ENCODE data around the gene LRRC8C. TPM values are rescaled to one million over a fixed set of nuclear protein-coding genes. Genes with fewer than 3 reads are reported as not detected.

The LRRC8C gene
- total and polyA plus RNA-seq, 4 donors = 0.63 to 3.5 (median 1.5) TPM

DNA sequence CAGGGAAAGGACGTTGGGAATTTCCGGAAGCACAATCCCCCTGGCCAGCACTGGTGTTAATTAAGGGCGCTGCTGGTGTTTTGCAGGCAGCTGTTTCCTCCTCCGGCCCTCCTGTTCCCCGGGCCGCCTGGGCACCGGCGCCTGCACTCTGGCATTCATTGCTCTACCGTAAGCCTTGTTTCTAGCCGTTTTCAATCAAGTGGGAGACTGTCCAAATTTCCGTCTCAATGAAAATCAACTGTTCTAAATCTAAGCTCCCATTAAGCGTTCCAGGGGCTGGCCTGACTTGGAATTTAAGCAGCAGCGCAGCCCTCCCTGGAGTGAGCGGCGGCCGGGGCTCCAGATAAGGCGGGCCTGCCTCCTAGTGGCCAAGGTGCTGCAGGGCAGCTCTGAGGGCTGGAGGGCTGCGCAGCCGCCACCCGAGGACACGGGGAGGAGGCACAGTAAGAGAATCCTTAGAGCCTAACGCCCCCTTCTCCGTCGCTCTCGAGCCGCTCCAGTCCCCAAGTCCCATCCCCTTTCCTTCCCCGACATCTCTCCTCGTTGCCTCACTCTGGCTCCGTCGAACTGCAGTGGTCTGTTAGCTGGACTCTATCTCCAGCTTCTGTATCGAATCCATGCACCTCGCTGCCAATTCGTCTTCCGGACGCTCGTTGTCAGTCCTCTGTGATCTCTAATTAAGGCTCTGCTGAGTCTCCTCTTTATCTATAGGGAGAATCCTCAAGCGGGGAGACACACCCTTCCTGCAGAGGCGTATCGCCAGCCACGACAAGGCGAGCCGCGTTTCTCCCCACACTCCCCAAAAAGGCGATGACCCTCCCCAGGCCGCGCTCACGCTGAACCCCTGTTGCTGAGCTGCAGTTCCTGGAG lies 130.1 kb downstream of the LRRC8C start:
- Histone ChIP-seq H3K36me3 (ENCODE audit: control insufficient read depth in 4 of 4, insufficient read depth in 3 of 4, low read depth in 1 of 4, low read length in 3 of 4) (no peaks in the 10 kb centered on the region), H3K27ac (ENCODE audit: low read depth in 1 of 2, low read length in 2 of 2) (no peak overlapping the region), H3K27me3 (ENCODE audit: control insufficient read depth in 4 of 4, insufficient read depth in 4 of 4, low read length in 3 of 4) (no peaks in the 10 kb centered on the region), H3K4me3 (ENCODE audit: low read depth in 1 of 3, low read length in 3 of 3) (peak overlapping the region; percentile 48 to 60 (median 57)), H3K9ac (ENCODE audit: low read depth in 1 of 2, low read length in 2 of 2) (peak overlapping the region in 1 of 2 donors; percentile 47), H3K4me1 (ENCODE audit: control insufficient read depth in 4 of 4, insufficient read depth in 4 of 4, low read length in 3 of 4) (peaks cover 0 to 21% (median 11%) of the 10 kb centered on the region in 4 donors), H3K9me3 (ENCODE audit: control insufficient read depth in 4 of 4, low read length in 3 of 4) (no peaks in the 10 kb centered on the region)
- TF ChIP-seq RAD21 (IDR thresholded peaks at IDR 0.05) = peak; percentile 93 to 94
- TF ChIP-seq YY1 (IDR thresholded peaks at IDR 0.05) = no peak
- no peak for TF ChIP-seq EGR1 (IDR thresholded peaks at IDR 0.05; ENCODE audit: low read depth in 2 of 2)
- TF ChIP-seq, protein P1, sequence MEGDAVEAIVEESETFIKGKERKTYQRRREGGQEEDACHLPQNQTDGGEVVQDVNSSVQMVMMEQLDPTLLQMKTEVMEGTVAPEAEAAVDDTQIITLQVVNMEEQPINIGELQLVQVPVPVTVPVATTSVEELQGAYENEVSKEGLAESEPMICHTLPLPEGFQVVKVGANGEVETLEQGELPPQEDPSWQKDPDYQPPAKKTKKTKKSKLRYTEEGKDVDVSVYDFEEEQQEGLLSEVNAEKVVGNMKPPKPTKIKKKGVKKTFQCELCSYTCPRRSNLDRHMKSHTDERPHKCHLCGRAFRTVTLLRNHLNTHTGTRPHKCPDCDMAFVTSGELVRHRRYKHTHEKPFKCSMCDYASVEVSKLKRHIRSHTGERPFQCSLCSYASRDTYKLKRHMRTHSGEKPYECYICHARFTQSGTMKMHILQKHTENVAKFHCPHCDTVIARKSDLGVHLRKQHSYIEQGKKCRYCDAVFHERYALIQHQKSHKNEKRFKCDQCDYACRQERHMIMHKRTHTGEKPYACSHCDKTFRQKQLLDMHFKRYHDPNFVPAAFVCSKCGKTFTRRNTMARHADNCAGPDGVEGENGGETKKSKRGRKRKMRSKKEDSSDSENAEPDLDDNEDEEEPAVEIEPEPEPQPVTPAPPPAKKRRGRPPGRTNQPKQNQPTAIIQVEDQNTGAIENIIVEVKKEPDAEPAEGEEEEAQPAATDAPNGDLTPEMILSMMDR (IDR thresholded peaks at IDR 0.05; ENCODE audit: low read depth, low read length, missing input control) = peak; percentile 90
- TF ChIP-seq RXRA (IDR thresholded peaks at IDR 0.05) = peak in 1 of 2 donors; percentile 26
- 6% methylated on average over 47 of the region's 47 CpGs for WGBS
- peak; percentile 78 for DNase-seq (ENCODE audit: low spot score)

DNA sequence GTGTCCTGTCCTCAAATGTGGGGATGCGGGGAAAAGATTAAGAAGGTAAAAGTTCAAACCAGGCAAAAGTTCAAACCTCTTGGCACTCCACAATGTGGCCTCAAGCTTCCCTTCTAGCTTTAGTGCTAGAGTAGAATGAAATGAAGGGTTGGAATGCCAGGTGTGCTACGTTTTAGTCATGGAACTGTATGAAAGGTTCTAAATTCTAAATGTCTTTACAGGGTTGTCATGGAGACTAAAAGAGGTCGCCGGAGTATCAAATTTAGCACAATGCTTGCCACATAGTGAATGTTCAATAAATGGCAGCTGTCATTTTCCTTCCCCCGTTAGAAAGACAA lies 130.7 kb downstream of the LRRC8C start:
- no peaks in the 10 kb centered on the region for H3K27me3 ChIP-seq (ENCODE audit: control insufficient read depth in 4 of 4, insufficient read depth in 4 of 4, low read length in 3 of 4)
- no peaks in the 10 kb centered on the region for H3K9me3 ChIP-seq (ENCODE audit: control insufficient read depth in 4 of 4, low read length in 3 of 4)
- no peak for DNase-seq (ENCODE audit: low spot score)
- H3K27ac ChIP-seq (ENCODE audit: low read depth in 1 of 2, low read length in 2 of 2) = no peak overlapping the region
- H3K36me3 ChIP-seq (ENCODE audit: control insufficient read depth in 4 of 4, insufficient read depth in 3 of 4, low read depth in 1 of 4, low read length in 3 of 4) = no peaks in the 10 kb centered on the region
- peak overlapping the region in 2 of 3 donors; percentile 48 to 54 for H3K4me3 ChIP-seq (ENCODE audit: low read depth in 1 of 3, low read length in 3 of 3)
- 62% methylated on average over 5 of the region's 5 CpGs for WGBS
- H3K4me1 ChIP-seq (ENCODE audit: control insufficient read depth in 4 of 4, insufficient read depth in 4 of 4, low read length in 3 of 4) = peaks cover 0 to 18% (median 11%) of the 10 kb centered on the region in 4 donors
- H3K9ac ChIP-seq (ENCODE audit: low read depth in 1 of 2, low read length in 2 of 2) = no peak overlapping the region
- TF ChIP-seq TAF1 (conservative IDR thresholded peaks at IDR 0.05) (no peak), YY1 (IDR thresholded peaks at IDR 0.05) (no peak), HNF4G (IDR thresholded peaks at IDR 0.05) (no peak)

DNA sequence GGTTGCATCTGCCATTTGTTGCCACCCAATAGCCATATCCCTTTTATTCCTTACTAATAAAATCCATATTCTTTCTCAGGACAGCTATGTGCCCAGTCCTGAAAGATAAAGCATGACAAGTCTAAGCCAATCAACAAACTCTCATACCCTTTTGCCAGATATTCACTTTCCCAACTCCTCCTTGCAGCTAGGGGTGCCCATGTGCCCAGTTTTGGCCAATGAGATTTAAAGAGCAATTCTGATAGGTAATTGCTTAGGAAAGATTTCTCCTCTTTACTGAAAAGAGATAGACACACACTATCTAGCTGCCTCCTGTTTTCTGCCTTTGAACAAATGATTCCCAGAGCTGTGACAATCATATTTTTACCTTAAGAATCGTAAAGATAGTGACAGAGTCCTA lies 132.9 kb downstream of the LRRC8C start:
- Histone ChIP-seq H3K9me3 (ENCODE audit: control insufficient read depth in 4 of 4, low read length in 3 of 4) (no peaks in the 10 kb centered on the region), H3K27ac (ENCODE audit: low read depth in 1 of 2, low read length in 2 of 2) (no peak overlapping the region), H3K27me3 (ENCODE audit: control insufficient read depth in 4 of 4, insufficient read depth in 4 of 4, low read length in 3 of 4) (peaks cover 0 to 3% (median 0%) of the 10 kb centered on the region in 4 donors), H3K4me3 (ENCODE audit: low read depth in 1 of 3, low read length in 3 of 3) (no peak overlapping the region), H3K36me3 (ENCODE audit: control insufficient read depth in 4 of 4, insufficient read depth in 3 of 4, low read depth in 1 of 4, low read length in 3 of 4) (no peaks in the 10 kb centered on the region), H3K9ac (ENCODE audit: low read depth in 1 of 2, low read length in 2 of 2) (no peak overlapping the region), H3K4me1 (ENCODE audit: control insufficient read depth in 4 of 4, insufficient read depth in 4 of 4, low read length in 3 of 4) (peaks cover 0 to 18% (median 11%) of the 10 kb centered on the region in 4 donors)
- no peak for DNase-seq (ENCODE audit: low spot score)
- TF ChIP-seq, protein P1 (IDR thresholded peaks at IDR 0.05; ENCODE audit: low read depth, low read length, missing input control) = no peak
- 83% methylated on average over 1 of the region's 1 CpG for WGBS

All from liver (tissue), 9 donors.